GM19452 (cell line): ENCODE data around the gene LYRM4.
"Not testable (repeated sequence)": the region's sequence is repeated elsewhere in the genome, so short reads cannot be mapped to it uniquely, and the experiment has no call there.

Source experiments
- ATAC-seq: cut with Tn5 transposase; IDR thresholded peaks from one replicate; pipeline ENCODE4 v1.9.1; 2021; ENCODE audit not compliant: unreplicated experiment

The LYRM4 gene

DNA sequence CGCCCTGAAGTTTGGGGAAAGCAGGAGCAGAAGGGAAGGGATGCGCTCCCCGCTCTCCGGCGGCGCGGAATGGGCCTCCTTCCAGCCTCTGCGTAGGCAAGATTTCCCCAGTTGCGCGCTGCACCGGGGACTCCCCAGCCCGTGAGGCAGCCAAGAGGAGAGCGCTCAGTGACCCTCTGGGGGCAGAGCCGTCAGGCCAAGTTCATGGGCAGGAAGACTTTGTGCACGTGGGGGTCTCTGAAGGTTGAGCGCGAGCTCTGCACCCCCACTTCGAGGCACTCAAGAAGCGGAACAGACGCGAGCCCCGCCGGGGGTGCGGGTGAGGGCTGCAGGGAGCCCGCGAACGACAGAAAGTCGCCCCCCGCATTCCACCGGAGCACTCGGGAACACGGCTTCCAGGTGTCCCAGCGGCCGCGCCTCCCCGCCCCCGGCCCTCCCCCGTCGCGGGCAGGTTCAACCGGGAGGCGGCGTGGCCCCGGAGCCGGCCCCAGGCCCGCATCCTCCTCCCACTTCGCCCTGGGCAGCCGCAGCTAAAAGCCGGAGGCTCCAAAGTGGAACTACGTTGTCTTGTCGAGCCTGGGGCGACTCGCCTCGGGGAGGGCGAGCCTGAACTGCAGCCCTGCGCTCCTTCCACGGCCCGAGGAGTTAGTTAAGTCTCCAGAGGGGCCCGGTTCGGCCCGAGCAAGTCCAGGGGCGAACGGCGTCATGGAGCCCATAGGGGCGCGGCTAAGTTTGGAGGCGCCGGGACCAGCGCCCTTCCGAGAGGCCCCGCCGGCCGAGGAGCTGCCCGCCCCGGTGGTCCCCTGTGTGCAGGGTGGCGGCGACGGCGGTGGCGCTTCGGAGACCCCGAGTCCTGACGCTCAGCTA, 175.7 kb downstream of the LYRM4 start, which contains the start of gene PPP1R3G:
PPP1R3G (plus strand) TSS at position 561 of the 867 bp plus-strand sequence; CDS start at position 706, 145 bp downstream.
- ATAC-seq: peak; percentile 51

DNA sequence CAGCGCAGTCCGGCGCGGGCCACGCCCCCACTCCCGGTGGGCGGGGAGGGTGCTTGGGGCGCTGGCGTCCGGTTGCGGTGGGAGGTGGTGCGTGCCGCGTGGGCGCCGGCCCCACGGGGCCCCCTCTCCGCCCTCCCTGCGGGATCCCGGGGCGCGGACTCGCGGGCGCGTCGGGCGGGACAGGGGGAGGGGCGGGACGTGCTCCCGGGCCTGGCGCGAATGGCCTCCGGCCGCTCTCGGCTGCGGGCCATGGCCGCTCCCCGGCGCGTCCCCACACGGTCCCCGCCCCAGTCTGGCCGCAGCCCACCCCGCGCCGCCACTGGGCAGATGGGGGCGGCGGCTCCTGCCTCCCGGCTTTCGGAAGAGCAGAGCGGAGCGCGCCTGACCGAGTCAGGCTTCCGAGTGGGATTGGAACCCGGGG, 176.4 kb downstream of the LYRM4 start:
- ATAC-seq: peak; percentile 30

DNA sequence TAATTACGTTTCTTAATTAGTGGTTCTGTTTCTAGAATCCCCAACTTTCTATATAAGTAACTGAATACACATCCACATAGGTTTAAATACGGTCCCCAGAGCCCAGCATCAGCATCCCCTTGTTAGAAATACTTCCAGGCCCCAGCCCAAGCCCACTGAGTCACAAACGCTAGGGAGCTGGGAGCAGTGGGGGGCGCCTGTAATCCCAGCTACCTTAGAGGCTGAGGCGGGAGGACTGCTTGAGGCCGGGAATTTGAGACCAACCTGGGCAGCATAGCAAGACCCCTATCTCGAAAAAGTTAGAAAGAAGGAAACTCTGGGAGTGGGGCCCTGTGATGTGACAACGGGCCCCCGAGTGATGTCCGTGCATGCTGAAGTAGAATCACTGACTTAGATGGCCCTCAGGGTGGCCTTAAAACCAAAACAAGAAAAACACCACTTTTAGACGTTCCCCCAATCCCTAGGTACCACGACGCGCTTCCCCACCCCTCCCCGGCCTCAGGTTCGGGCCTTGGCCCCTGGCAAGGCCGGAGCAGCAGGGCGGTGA, 176.9 kb downstream of the LYRM4 start:
- no peak for ATAC-seq

DNA sequence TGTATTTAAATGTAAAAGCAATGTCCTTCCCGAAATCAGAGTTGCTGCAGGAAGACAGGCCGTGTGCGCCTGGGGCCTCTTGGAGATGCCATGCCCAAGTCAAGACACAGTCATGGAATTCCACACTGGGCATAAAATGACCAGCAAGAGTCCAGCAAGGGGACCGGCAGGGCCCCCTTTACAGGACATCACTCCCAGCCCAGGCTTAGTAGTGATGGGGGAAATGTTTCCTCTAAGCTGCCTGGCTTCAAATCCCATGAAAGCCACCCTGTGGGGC, 177.5 kb downstream of the LYRM4 start:
- ATAC-seq: no peak

DNA sequence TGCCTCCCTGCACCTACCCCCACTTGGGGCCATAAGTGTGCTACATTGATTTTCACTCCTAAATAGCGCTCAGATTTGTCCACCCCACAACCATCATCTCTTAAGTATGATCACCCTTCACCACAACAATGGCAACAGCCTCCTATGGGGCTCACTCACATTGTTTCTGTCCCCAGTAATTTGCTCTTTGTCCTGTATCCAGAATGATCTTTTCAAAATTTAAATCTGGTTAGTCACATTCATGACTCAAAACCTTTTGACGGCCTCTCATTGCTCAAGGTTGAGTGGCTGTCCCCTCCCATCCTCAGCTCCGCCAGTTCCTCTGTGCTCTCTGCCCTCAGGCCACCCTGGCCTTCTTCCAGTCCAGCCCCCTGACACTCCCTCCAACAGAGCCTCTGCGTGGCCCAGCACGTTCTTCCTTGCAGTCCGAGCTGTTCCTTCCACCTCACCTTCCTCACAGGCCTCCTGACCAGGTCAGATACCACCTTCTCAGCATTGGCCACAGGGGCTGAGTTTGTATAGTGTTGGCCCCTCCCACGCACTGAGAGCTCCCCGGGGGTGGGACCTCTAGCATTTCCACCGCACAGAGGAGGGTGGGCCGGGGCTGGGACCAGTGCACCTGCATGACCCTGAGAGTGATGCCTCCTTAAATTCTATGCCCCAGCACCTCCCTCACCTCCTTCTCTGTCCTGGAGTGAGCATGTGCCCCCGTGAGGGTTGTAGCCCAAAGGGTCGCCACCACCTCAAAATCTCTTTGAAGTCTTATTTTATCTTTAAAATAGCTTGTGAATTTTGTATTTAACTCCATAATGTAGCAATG, 178.1 kb downstream of the LYRM4 start:
- no peak for ATAC-seq

DNA sequence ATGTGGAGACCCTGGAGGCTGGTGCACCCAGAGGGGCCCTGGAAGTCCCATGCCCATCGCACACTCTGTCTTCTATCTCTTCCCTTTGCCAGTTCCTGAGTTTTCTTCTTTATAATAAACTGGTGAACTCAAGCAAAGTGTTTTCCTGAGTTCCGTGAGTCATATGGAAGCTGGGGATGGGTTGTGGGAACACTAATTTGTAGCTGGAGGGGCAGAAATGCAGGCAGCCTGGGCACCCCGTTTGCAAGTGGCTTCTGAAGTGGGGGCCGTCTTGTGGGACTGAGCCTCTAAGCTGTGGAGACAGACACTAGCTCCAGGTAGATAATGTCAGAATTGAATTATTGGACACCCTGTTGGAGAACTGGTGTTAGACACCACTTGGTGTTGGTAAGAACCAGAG, 178.8 kb downstream of the LYRM4 start:
- no peak for ATAC-seq

DNA sequence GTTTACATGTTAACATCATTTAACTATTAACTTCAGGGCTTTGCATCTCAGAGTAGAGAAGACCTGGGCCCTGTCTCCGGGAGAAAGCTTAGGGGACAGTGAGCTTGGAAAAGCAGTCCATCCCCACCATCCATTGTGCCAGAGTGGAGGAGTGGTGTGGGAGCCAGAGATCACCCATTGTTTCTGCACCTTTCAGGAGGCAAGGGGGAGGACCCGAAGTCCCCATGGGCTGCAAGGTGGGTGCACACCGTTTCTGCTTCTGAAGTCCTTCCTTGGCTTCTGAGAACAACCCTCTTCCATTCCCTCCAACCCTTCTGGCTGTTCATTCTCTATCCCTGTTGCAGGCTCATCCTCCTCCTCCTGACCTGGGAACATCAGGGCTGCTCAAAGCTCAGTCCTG, 179.6 kb downstream of the LYRM4 start:
- no peak for ATAC-seq

DNA sequence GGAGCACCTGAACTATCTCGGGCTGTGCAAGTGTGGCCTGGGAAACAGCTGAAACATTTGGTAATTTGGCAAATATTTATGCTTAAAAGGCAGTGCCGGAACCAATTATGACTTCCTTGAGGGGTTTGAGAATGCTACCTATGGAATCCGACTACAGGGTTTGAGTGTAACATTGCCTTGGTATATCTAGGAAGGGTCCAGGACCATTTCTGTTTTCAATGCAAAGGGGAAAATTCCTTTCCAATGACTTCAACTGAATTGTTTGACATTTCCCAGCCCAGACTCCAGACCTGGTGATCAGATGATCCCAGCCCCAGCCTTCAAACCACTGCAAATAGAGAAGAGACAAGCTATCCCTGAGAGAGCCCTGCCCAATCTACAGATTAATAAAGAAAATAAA, 180.2 kb downstream of the LYRM4 start:
- ATAC-seq: no peak

DNA sequence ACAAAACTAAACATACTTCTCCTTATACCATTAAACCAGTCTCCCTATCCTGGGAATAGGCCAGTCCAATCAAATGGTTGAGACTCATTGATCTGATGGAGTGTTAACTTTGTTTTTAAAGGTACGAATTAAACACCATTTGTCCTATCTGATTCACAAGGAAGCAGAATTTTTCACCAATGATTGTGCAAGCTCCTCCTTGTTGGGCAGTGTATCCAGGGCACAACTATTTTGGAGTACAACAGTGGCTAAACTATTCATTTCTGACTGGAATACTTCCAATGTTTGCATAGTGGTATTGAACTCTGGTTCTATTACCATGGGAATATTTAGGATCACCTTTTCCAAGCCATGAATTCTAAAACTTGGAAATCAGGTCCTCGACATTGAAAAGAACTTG, 181.1 kb downstream of the LYRM4 start:
- ATAC-seq: no peak

DNA sequence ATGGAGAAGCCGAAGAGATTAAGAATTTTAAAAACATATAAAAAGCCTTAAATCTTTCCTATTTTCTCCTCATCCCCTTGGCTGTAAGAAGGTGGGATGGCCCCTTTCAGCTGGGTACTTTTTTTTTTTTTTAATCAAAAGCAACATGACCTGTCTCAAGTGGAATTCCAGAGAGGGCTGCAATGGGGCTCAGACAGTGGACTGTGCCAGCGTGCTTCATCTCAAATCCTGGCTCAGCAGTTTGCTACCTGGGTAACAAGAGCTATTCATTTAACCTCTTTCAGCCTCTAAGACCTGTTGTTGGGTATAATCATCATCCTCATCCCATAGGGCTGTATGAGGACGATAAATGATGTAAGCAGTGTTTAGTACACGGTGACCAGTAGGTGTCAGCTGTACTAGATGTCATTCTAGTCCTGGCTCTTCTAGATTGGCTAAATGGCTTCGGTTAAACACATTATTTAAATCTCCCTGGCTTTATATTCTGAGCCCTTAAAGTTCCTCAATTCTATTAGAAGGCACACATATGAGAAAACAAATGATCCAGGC, 182.6 kb downstream of the LYRM4 start:
- ATAC-seq: no peak

DNA sequence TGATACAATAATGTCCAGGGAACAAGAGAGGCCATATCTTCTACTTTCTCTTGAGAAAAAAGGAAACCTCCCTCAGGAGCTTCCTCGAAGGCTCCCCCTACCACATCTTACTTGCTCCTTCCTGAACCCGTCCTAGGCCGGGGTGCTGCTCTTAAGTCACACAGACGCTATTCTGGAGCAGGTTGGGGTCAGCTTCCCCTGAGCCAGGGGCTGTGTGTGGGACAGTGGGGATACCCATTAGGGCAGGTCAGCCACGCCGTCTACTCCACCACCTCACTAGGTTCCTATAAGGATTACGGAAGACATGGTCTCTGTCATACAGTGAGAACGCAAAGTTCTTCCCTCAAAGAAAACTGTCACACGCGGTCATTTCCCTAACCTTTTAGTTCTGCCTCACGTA, 183.8 kb downstream of the LYRM4 start:
- no peak for ATAC-seq

DNA sequence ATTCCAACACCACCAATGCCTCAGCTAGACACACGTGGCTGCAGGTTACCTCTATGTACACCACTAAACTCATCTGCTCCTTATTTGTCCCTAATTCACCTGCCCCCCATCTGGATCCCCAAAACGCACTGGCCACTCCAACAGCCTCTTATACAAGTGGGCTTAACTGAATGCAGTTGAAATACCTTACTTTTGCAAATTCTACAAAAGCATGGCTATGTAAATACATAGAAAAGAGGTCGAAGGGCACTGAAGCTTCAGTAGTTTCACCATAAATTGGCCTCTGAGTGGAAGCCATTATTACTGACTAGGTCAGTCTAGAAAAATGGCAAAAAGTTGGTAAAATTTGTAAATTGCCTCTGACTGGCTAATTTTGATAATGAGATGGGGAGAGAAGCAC, 186.8 kb downstream of the LYRM4 start:
- ATAC-seq: no peak

DNA sequence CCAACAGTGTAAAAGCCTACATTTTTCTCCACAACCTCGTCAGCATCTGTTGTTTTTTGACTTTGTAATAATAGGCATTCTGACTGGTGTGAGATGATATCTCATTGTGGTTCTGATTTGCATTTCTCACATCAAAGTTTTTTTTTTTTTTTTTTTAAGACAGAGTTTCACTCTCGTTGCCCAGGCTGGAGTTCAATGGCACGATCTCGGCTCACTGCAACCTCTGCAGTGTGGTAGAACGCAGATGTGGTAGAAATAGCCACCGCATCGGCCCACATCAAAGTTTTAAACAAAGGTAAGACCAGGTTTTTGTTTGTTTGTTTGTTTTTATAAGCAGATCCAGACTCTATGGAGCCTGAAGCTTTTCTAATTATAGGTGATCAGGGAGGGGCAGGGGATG, 188.3 kb downstream of the LYRM4 start:
- ATAC-seq: no peak

DNA sequence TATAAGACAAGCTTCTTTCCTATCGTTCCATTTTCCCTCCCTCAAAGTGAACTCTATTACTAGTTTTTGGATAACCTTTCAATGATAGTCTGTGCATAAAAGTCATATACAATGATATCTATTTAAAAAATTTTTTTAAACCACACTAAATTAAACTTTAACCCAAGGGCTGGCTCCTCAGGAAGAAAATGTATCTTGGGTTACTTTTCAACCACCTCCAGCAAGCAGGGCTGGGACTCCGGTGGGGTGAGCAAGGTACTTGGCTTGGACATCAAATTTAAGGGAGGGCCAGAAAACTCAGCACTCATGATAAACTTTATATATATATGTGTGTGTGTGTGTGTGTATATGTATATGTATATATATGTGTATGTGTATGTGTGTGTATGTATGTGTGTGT, 189.5 kb downstream of the LYRM4 start:
- no peak for ATAC-seq

DNA sequence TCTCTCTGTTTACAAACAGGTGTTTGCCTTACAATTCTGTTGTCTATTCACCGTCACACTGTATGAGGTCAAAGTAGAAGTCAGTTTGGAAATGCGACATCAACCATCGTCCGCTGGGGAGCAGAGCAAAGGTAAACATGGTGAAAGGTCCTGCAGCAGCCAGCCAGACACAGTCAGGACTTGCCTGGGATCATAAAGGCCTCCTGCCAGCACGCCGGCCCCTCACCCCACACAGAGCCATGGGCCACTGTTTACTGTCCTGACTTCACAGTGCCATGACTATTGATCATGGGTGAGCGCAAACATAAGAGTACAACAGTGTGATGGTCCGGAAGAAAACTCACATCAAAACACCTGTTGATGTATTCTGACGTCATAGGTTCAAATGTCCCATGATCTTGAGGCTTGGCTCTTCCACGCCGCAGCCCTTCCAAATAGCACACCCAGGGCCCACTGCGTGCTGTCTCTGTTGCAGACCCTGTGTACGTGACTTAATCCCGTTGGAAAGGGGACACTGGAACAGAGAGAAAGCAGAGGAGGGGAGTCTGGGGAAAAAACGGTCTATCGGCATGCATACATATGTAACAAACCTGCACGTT, 192.5 kb downstream of the LYRM4 start:
- ATAC-seq: no peak

DNA sequence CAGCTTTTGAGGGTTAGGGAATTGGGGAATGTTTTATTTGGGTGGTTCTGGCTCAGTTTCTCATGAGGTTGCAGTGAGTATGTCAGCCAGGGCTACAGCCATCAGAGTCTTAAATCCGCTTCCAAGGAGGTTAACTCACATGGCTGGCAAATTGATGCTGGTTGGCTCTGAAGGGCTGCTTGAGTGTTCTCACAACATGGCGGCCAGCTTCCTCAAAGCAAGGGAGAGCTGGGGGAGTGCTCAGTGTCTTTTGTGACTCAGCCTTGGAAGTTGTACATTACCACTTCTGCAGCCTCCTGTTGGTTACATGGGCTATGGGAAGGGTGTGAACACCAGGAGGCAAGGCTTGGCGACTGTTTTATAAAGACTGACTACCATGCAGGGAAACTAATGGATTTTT, 193.4 kb downstream of the LYRM4 start:
- ATAC-seq: no peak

DNA sequence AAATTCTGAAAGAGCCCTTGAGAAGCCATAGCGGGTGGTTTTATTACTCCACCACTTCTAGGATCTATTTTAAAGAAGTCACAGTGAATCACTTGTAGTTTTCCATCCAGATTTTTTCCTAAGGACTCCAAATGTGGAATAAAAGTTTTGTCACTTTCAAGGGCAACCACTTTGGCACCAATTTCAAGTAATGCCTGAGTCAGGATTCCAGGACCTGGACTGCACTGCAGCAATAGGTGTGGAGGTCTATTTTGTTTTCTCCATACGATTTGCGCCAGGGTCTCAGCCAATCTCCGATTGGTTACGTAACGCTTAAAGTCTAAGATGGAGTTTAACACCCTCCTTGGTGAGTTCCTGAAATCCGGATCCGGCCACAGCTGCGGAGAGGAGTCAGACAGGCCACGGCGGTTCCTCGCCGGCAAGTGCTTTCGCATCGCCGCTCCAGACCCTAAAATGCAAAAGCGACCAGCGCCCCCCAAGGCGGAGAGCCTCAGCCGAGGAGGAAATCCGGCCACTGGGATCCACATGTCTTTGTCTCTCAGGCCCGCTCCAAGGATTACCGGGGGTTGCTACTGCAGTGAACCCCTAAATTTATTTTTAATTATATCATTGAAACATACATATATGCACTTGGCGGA, 194.2 kb downstream of the LYRM4 start:
- ATAC-seq: no peak

DNA sequence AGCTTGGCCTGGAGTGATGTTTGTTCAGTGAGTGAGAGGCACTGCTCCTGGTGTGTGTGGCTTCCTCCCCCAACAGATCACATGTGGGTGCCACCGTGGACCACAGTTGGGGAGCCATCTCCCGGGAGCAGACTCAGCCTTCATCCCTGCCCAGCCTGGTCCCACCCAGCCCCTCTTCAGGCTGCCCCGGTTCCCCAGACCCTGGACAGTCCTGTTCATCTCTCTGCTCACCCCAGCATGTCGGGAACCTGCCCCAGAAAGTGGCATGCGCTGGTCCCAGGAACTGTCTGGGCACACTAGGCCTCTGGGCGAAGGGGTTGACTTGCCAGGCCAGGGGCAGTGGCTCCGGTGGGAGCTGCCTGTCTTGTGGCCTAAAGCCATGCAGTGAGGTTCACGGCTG, 197.1 kb downstream of the LYRM4 start:
- no peak for ATAC-seq

DNA sequence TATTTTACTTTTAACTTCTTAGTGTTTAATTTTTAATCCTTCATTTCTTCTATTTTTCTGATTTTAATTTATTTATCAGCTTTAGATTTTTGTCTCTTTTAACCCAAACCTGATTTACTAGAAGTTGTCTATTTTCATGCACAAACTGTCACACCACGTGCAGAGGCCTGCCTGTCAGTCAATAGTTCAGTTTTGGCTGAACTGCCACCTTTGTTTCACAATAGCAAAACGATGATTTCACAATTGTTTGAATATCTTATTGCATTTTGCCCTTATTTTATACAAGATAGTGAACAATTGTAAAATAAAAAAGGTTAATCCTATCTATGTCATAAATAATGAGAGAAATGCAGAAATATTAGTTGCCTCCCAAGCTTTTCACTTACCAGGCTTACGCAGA, 199.6 kb downstream of the LYRM4 start:
- ATAC-seq: no peak

DNA sequence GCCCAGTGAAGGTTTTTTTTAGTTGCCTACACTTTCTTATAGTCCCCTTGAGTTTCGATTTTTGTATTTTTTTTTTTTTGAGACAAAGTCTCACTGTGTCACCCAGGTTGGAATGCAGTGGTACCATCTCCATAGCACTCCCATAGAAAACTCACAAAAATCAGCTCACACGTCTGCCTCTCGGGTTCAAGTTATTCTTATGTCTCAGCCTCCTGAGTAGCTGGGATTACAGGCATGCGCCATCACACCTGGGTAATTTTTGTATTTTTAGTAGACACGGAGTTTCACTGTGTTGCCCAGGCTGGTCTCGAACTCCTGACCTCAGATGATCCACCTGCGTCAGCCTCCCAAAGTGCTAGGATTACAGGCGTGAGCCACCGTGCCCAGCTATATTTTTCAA, 200.3 kb downstream of the LYRM4 start:
- not testable (repeated sequence) for ATAC-seq
